Epithelial cell of proximal tubule (primary cell): ENCODE results near the gene SPEF1. TPM values are rescaled to one million over a fixed set of nuclear protein-coding genes. Genes with fewer than 3 reads are reported as not detected.

Experiments
- DNase-seq: peaks from one replicate; pipeline ENCODE4 v3.0.0-alpha.2; 2011; ENCODE audit warnings: low read depth
- H3K4me3 ChIP-seq: 2 replicates; pipeline ENCODE4 v1.5.1; 2011; ENCODE audit warnings: low read depth, mild to moderate bottlenecking, low read length
- CTCF ChIP-seq: conservative IDR thresholded peaks from 2 replicates; pipeline ENCODE4 v1.5.1; 2012; ENCODE audit warnings: low read depth, mild to moderate bottlenecking, low read length
- total RNA-seq: library from RNA; depleted of rRNA; stranded (reverse); fragments of >200 nt; gene quantifications from 2 replicates; pipeline ENCODE4 v1.2.3, GENCODE V29; 2015

SPEF1 gene
- total RNA-seq, 1 donor from 2014 or later = 0.92 TPM

- peak overlapping the region; percentile 74 for H3K4me3 ChIP-seq
- DNase-seq = no peak
- TF ChIP-seq CTCF = no peak
Observed at GRCh38 chr20:3820901-3821727, 39.9 kb upstream of the SPEF1 start.

GRCh38 chr20:3820048-3820900 lies 39.0 kb upstream of the SPEF1 start, which contains the start of gene AP5S1:
Gene AP5S1 (plus strand): TSS chr20:3820547. CDS start chr20:3822118, 1,571 bp downstream.
- no peak for DNase-seq
- TF ChIP-seq CTCF = peak; percentile 87
- H3K4me3 ChIP-seq = peak within 1 kb of the TSS; percentile 74

- no peak for DNase-seq
- no peak for TF ChIP-seq CTCF
- peak overlapping the region; percentile 74 for H3K4me3 ChIP-seq
Observed at GRCh38 chr20:3819411-3820047, 38.3 kb upstream of the SPEF1 start.

GRCh38 chr20:3818155-3819151 lies 37.2 kb upstream of the SPEF1 start:
- no peak overlapping the region for H3K4me3 ChIP-seq
- no peak for DNase-seq
- TF ChIP-seq CTCF = peak; percentile 85

- no peak for DNase-seq
- TF ChIP-seq CTCF = no peak
- no peak overlapping the region for H3K4me3 ChIP-seq
Observed at GRCh38 chr20:3815703-3816315, 34.6 kb upstream of the SPEF1 start.
